ENCODE data around the gene C8G. TPM values are rescaled to one million over a fixed set of nuclear protein-coding genes. Genes with fewer than 3 reads are reported as not detected.

C8G gene
- total RNA-seq, 2 donors from 2014 or later = 3.9 to 8.3 TPM

- DNase-seq = no peak
- intact Hi-C loops (cut with DNase I, micrococcal nuclease) = no loop called here
- no peak for ATAC-seq
Measured at GRCh38 chr9:136937186-136938001, 7.6 kb upstream of the C8G start.

DNA sequence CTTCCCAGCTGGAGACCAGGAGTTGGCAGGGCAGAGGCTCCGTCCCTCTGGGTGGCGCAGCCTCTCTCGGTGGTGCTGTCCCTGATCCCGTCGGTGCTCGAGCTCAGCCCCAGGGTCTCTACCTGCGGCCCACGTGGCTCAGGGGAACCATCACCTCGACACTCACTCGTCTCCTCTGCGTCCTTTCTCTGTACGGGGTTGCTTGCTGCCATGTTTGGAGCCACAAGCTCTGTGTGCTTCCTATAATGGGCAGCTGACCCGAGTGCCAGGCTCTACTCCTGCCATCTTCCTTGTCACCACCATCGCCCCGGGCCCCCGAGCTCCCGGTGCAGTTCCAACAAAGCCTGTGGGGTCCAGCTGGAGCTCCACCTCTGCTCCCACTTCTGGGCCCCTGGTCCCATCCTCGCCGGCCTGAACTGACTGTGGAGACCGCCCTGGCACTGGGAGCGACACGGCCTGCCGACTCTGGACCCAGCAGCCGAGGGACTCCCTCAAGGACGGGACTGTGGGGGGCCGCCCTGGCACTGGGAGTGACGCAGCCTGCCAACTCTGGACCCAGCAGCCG lies 5.5 kb upstream of the C8G start:
- intact Hi-C loops (cut with DNase I, micrococcal nuclease) = no loop called here
- ATAC-seq = no peak
- no peak for DNase-seq

- intact Hi-C loops (cut with DNase I, micrococcal nuclease) = loop anchor here in 1 of 2 donors (10.0 kb wide), 1 partner anchor 85 kb away; the partner anchor contains the start of gene ABCA2
- peak in 1 of 2 donors; percentile 19 for DNase-seq
- ATAC-seq = no peak
Measured at GRCh38 chr9:136939996-136940525, 5.0 kb upstream of the C8G start.

DNA sequence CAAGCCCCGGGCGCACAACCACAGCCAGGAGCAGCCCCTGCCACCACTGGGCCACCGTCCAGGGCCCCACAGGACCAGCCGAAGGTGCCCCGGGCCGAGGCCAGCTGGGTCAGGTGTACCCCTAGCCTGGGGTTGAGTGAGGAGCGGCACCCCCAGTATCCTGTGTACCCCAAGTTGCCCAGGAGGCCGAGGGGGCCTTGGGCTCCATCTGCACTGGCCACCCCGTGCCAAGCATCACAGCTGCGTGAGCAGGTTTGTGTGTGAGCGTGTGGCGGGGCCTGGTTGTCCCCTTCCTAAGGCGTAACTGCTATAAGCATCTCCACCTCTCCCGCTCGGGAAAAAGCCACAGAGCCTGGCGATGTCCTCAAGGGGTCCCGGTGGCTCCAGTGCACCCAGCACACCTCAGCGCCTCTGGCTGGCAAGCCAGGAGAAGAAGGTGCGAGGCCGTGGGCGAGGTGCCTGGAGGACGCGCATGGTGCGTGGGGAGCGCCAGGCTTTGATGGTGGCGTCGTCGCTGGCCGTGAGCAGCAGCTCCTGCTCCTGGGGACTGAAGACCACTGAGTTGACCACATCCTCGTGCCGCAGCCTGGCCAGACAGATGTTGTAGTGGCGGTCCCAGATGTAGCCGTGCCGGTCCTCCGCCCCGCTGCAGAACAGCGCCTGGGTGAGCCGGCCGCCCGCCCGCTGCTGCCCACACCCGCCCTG lies 4.4 kb upstream of the C8G start:
- ATAC-seq = no peak
- intact Hi-C loops (cut with DNase I, micrococcal nuclease) = loop anchor here in 1 of 2 donors (10.0 kb wide), 1 partner anchor 84 kb away; the partner anchor contains the start of gene ABCA2
- peak in 1 of 2 donors; percentile 22 for DNase-seq

- peak in 1 of 2 donors; percentile 22 for DNase-seq
- ATAC-seq = no peak
- intact Hi-C loops (cut with DNase I, micrococcal nuclease) = loop anchor here in 1 of 2 donors (10.0 kb wide), 1 partner anchor 83 kb away; the partner anchor contains the start of gene ABCA2
Measured at GRCh38 chr9:136941231-136942111, 3.6 kb upstream of the C8G start.

- DNase-seq = peak in 1 of 2 donors; percentile 29
- ATAC-seq = no peak
- intact Hi-C loops (cut with DNase I, micrococcal nuclease) = loop anchor here in 1 of 2 donors (10.0 kb wide), 1 partner anchor 83 kb away; the partner anchor contains the start of gene ABCA2
Measured at GRCh38 chr9:136942112-136942880, 2.7 kb upstream of the C8G start.

GRCh38 chr9:136942881-136943230 lies 2.2 kb upstream of the C8G start:
- intact Hi-C loops (cut with DNase I, micrococcal nuclease) = loop anchor here in 1 of 2 donors (10.0 kb wide), 1 partner anchor 82 kb away; the partner anchor contains the start of gene ABCA2
- no peak for DNase-seq
- ATAC-seq = no peak

GRCh38 chr9:136943291-136944211 lies 1.5 kb upstream of the C8G start:
- intact Hi-C loops (cut with DNase I, micrococcal nuclease) = loop anchor here in 1 of 2 donors (10.0 kb wide), 1 partner anchor 81 kb away; the partner anchor contains the start of gene ABCA2
- DNase-seq = peak; percentile 38 to 66

GRCh38 chr9:136944212-136944518 lies 878 bp upstream of the C8G start:
- ATAC-seq (peak; percentile 34), DNase-seq (no peak)
- intact Hi-C loops (cut with DNase I, micrococcal nuclease) = loop anchor here in 1 of 2 donors (10.0 kb wide), 1 partner anchor 81 kb away; the partner anchor contains the start of gene ABCA2

More at GRCh38 chr9:136943291-136944211, 1.5 kb upstream of the C8G start:
- peak; percentile 28 for ATAC-seq

- peak in 1 of 2 donors; percentile 44 for DNase-seq
- intact Hi-C loops (cut with DNase I, micrococcal nuclease) = loop anchor here in 1 of 2 donors (10.0 kb wide), 1 partner anchor 79 kb away; the partner anchor contains the start of gene ABCA2
- ATAC-seq = no peak
Measured at GRCh38 chr9:136945333-136946227, 537 bp downstream of the C8G start.

GRCh38 chr9:136946228-136947027 lies 1.4 kb downstream of the C8G start:
- ATAC-seq (no peak), DNase-seq (peak in 1 of 2 donors; percentile 32)
- intact Hi-C loops (cut with DNase I, micrococcal nuclease) = loop anchor here in 1 of 2 donors (10.0 kb wide), 1 partner anchor 78 kb away; the partner anchor contains the start of gene ABCA2

- intact Hi-C loops (cut with DNase I, micrococcal nuclease) = loop anchor here in 1 of 2 donors (10.0 kb wide), 1 partner anchor 78 kb away; the partner anchor contains the start of gene ABCA2
- ATAC-seq (no peak), DNase-seq (peak in 1 of 2 donors; percentile 29)
Measured at GRCh38 chr9:136947028-136947891, 2.2 kb downstream of the C8G start.

DNA sequence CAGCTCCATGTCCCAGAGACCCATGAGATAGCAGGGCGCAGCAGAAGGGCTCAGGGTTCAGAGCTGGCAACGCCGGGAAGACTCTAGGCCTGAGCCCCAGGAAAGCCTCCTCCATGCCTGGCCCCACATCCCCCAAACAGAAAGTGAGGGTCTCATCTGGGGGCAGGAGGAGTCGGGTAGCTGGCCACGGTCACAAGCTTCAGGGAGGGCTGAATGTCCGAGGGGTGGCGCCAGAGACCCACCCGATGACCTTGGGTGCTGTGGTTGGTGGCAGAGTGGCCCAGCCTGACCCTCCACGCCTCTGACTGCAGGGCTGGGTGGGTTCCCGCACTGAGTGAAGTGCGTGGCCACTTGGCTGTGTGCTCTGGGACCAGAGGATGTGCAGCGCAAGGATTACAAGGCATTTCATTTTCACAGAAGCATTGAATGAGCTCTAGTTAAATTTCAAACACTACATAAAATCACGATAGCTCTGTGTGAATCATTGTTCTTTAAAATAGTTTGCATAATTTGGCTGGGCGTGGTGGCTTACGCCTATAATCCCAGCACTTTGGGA lies 3.0 kb downstream of the C8G start:
- DNase-seq (peak; percentile 56 to 74), ATAC-seq (no peak)
- intact Hi-C loops (cut with DNase I, micrococcal nuclease) = loop anchor here in 1 of 2 donors (10.0 kb wide), 1 partner anchor 77 kb away; the partner anchor contains the start of gene ABCA2

All from left colon (tissue), 2 donors.